Rectal smooth muscle tissue (tissue), 1 donor: ENCODE data around the gene CYTIP.

Source experiments
- H3K27ac ChIP-seq: one replicate; pipeline ENCODE4 v1.7.0; 2013; ENCODE audit warnings: low read depth, low read length, inconsistent platforms
- H3K27me3 ChIP-seq: one replicate; pipeline ENCODE4 v1.7.0; 2013; ENCODE audit warnings: low read length; ENCODE audit not compliant: control insufficient read depth, insufficient read depth
- H3K36me3 ChIP-seq: one replicate; pipeline ENCODE4 v1.7.0; 2013; ENCODE audit warnings: low read length; ENCODE audit not compliant: control insufficient read depth, insufficient read depth
- H3K4me1 ChIP-seq: one replicate; pipeline ENCODE4 v1.7.0; 2013; ENCODE audit warnings: low read length; ENCODE audit not compliant: control insufficient read depth, insufficient read depth
- H3K4me3 ChIP-seq: one replicate; pipeline ENCODE4 v1.7.0; 2013; ENCODE audit warnings: low read length
- H3K9ac ChIP-seq: one replicate; pipeline ENCODE4 v1.7.0; 2013; ENCODE audit warnings: low read length

Gene CYTIP

GRCh38 chr2:157447031-157447430 is 3.1 kb upstream of the CYTIP start:
- no peak overlapping the region for H3K4me3 ChIP-seq
- no peak overlapping the region for H3K27ac ChIP-seq
- no peaks in the 10 kb centered on the region for H3K36me3 ChIP-seq
- H3K4me1 ChIP-seq, result no peaks in the 10 kb centered on the region
- no peak overlapping the region for H3K9ac ChIP-seq
- no peaks in the 10 kb centered on the region for H3K27me3 ChIP-seq

- H3K36me3 ChIP-seq, result no peaks in the 10 kb centered on the region
- H3K9ac ChIP-seq, result no peak overlapping the region
- H3K27me3 ChIP-seq, result no peaks in the 10 kb centered on the region
- H3K4me1 ChIP-seq, result no peaks in the 10 kb centered on the region
- H3K4me3 ChIP-seq, result peak overlapping the region; percentile 26
- H3K27ac ChIP-seq, result no peak overlapping the region
Observed at GRCh38 chr2:157444641-157445040, 752 bp upstream of the CYTIP start.

GRCh38 chr2:157443090-157443489 is 799 bp downstream of the CYTIP start:
- H3K4me3 ChIP-seq, result peak overlapping the region; percentile 54
- no peak overlapping the region for H3K9ac ChIP-seq
- H3K27ac ChIP-seq, result no peak overlapping the region
- H3K36me3 ChIP-seq, result no peaks in the 10 kb centered on the region
- no peaks in the 10 kb centered on the region for H3K27me3 ChIP-seq
- no peaks in the 10 kb centered on the region for H3K4me1 ChIP-seq

DNA sequence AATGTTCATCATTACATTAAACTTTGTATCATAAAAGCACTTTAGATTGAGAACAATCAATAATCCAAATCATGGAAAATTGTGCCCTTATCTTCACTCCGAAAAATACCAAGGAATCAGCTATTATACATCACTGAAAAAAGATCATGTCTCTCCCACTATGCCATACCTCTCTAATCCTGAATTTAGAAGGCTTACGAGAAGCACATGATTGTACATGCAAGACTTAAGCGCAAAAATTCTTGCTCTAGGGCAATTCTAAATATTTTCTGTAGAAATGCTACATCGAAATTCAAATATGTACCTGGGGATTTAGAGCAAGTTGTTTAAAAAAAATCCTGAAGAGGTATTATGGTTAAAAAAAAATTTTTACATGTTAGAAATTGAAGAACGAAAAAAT is 1.3 kb downstream of the CYTIP start:
- Histone ChIP-seq H3K4me3 (peak overlapping the region; percentile 55), H3K27me3 (no peaks in the 10 kb centered on the region), H3K36me3 (no peaks in the 10 kb centered on the region), H3K9ac (no peak overlapping the region), H3K4me1 (no peaks in the 10 kb centered on the region), H3K27ac (no peak overlapping the region)

GRCh38 chr2:157442191-157442590 is 1.7 kb downstream of the CYTIP start:
- Histone ChIP-seq H3K4me1 (no peaks in the 10 kb centered on the region), H3K9ac (no peak overlapping the region), H3K4me3 (peak overlapping the region; percentile 55)

DNA sequence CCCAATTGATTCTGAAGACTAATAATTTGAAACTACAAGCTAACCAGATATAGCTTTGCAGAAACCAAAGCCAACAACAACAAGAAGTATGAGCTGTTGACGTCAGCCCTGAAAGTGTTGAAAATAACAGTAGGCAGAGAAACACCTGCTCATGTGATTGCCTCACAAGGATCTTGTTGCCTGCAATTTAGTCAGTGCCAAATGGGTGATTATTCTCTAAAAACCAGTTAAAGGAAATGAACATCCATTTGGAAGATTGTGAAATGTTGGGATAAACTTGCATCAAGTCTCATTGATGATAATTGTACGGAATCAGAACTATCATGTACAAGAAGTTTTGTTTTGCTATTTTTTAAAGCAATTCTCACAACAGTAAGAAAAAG is 2.8 kb downstream of the CYTIP start:
- no peaks in the 10 kb centered on the region for H3K27me3 ChIP-seq
- H3K4me3 ChIP-seq, result peak overlapping the region; percentile 44
- H3K27ac ChIP-seq, result no peak overlapping the region
- no peak overlapping the region for H3K9ac ChIP-seq
- H3K36me3 ChIP-seq, result no peaks in the 10 kb centered on the region
- no peaks in the 10 kb centered on the region for H3K4me1 ChIP-seq

More at GRCh38 chr2:157442191-157442590, 1.7 kb downstream of the CYTIP start:
- no peaks in the 10 kb centered on the region for H3K27me3 ChIP-seq
- no peaks in the 10 kb centered on the region for H3K36me3 ChIP-seq
- no peak overlapping the region for H3K27ac ChIP-seq

DNA sequence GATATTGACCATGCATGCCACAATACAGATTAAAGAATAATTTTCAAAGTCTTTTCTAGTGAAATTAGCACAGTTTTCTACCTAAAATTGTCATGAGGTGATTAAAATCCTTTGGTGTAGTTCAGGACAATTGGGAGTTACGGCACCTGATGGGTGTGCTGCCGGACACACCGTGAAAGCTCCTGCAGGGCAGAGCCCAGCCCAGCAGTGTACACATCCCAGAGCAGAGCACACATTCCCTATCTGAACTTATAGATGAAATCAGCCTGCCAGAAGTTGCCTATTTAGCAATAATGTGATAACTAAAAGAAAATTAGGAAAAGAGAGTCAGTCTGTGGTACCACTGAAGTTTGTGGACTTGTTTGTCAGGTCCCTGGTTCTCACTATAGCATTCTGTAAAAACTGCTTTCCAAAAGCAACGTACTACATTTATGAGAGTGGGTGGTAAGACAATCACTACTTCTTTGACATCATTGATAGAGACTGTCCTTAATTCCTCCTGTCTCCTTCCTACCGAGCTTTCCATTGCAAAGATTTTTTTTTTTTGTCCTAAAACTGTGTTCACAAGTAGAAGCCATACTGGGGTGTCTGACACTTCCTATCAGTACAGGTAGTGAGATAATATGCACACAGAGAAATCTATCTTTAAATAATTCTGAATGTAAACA is 3.4 kb downstream of the CYTIP start:
- Histone ChIP-seq H3K27me3 (no peaks in the 10 kb centered on the region), H3K4me3 (peak overlapping the region; percentile 46), H3K36me3 (no peaks in the 10 kb centered on the region), H3K9ac (no peak overlapping the region), H3K27ac (no peak overlapping the region), H3K4me1 (no peaks in the 10 kb centered on the region)

GRCh38 chr2:157439824-157440186 is 4.1 kb downstream of the CYTIP start:
- Histone ChIP-seq H3K27ac (no peak overlapping the region), H3K36me3 (no peaks in the 10 kb centered on the region), H3K4me3 (peak overlapping the region; percentile 46), H3K9ac (no peak overlapping the region), H3K4me1 (no peaks in the 10 kb centered on the region), H3K27me3 (no peaks in the 10 kb centered on the region)

GRCh38 chr2:157438863-157439823 is 4.7 kb downstream of the CYTIP start:
- Histone ChIP-seq H3K27me3 (no peaks in the 10 kb centered on the region), H3K27ac (no peak overlapping the region), H3K36me3 (no peaks in the 10 kb centered on the region), H3K4me1 (no peaks in the 10 kb centered on the region), H3K4me3 (peak overlapping the region; percentile 46), H3K9ac (no peak overlapping the region)

DNA sequence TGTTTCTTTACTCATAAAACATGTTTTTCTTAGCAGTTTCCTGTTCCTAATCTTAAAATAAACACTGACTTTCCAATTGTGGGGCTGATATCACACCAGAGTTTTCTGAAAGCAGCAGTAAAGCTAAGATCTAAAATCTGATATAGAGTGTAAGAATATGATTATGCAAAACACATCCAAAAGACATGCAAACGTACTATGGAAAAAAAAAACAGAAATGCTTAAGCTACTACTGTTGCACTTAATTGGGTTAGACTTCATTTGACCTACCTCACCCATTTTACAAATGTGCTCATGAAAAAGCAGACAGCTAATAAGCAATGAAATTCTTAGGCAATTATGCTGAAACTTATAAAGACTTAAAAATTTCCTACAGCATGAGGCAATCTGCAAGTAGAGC is 10.5 kb downstream of the CYTIP start:
- Histone ChIP-seq H3K4me1 (no peaks in the 10 kb centered on the region), H3K36me3 (no peaks in the 10 kb centered on the region), H3K27ac (no peak overlapping the region), H3K27me3 (no peaks in the 10 kb centered on the region), H3K9ac (no peak overlapping the region), H3K4me3 (no peak overlapping the region)

DNA sequence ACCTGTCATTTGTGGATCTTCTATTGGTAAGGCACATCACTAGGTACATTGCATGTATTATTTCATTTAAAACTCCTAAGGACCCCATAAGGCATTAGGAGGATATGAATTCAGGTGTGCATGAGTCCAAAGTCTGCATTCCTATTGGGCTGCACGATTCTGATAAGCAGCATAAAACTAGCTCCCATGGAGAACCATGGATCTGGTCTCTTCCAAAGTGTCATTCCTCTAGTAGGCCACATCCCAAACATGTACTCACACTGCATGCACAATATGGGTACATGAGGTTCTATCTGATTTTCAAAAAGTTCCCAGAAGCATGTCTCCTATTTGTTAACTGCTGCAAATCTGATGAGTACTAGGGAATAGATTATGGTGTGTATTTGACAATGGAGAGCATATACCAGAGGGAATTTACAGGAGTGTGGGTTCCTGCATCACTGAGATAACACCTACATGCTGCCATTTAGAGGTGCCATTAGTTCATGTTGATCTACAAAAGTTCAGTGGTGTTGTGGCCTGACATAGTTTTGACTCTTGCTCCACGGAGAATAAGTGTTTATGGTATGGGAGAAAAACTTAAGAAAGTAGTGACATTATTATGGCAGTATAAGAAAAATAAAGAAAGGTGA is 11.3 kb downstream of the CYTIP start:
- Histone ChIP-seq H3K4me3 (no peak overlapping the region), H3K36me3 (no peaks in the 10 kb centered on the region), H3K4me1 (no peaks in the 10 kb centered on the region), H3K27me3 (no peaks in the 10 kb centered on the region), H3K9ac (no peak overlapping the region), H3K27ac (no peak overlapping the region)

- no peak overlapping the region for H3K4me3 ChIP-seq
- H3K27ac ChIP-seq, result no peak overlapping the region
- H3K36me3 ChIP-seq, result no peaks in the 10 kb centered on the region
- no peaks in the 10 kb centered on the region for H3K4me1 ChIP-seq
- no peak overlapping the region for H3K9ac ChIP-seq
- H3K27me3 ChIP-seq, result no peaks in the 10 kb centered on the region
Observed at GRCh38 chr2:157431176-157431575, 12.7 kb downstream of the CYTIP start.
